Mesenchymal stem cell (in vitro differentiated cells and primary cell): ENCODE results near the gene PLCB3.
A peak's percentile ranks its signal among the peaks of the same experiment; 100 is the strongest.

Experiments
- DNase-seq: peaks from one replicate; pipeline ENCODE4 v3.0.0-alpha.2; 2013
- H2AFZ ChIP-seq: one replicate; pipeline ENCODE4 v1.6.1; 2013; ENCODE audit warnings: low read depth, mild to moderate bottlenecking, control low read depth, inconsistent platforms, low read length, moderate library complexity
- H2AK5ac ChIP-seq: 2 replicates; pipeline ENCODE4 v1.6.1; 2013; ENCODE audit warnings: low read length, moderate library complexity, mild to moderate bottlenecking, inconsistent platforms; ENCODE audit not compliant: severe bottlenecking
- H2BK120ac ChIP-seq: one replicate; pipeline ENCODE4 v1.6.1; 2013; ENCODE audit warnings: low read depth, mild to moderate bottlenecking, inconsistent platforms, low read length, moderate library complexity
- H2BK12ac ChIP-seq, 2 experiments: one replicate each; pipeline ENCODE4 v1.6.1; 2013; ENCODE audit warnings: inconsistent platforms in 2 of 2, low read length in 2 of 2, mild to moderate bottlenecking in 2 of 2, moderate library complexity in 2 of 2, control low read depth in 1 of 2
- H2BK15ac ChIP-seq: one replicate; pipeline ENCODE4 v1.6.1; 2013; ENCODE audit warnings: mild to moderate bottlenecking, low read depth, inconsistent platforms; ENCODE audit not compliant: poor library complexity, severe bottlenecking
- H2BK5ac ChIP-seq: 2 replicates; pipeline ENCODE4 v1.6.1; 2013; ENCODE audit warnings: low read depth, mild to moderate bottlenecking, low read length, control low read depth, inconsistent platforms; ENCODE audit not compliant: poor library complexity, severe bottlenecking
- H3K14ac ChIP-seq, 2 experiments: one replicate each; pipeline ENCODE4 v1.6.1; 2013; ENCODE audit warnings: inconsistent platforms in 2 of 2, low read length in 2 of 2, control low read depth in 1 of 2, mild to moderate bottlenecking in 1 of 2, moderate library complexity in 1 of 2
- H3K18ac ChIP-seq, 2 experiments: one replicate each; pipeline ENCODE4 v1.6.1; 2013; ENCODE audit warnings: inconsistent platforms in 2 of 2, low read length in 2 of 2, control low read depth in 1 of 2, low read depth in 1 of 2, mild to moderate bottlenecking in 1 of 2
- H3K23ac ChIP-seq, 2 experiments: one replicate each; pipeline ENCODE4 v1.6.1; 2013; ENCODE audit warnings: inconsistent platforms in 2 of 2, low read length in 2 of 2, mild to moderate bottlenecking in 2 of 2, moderate library complexity in 2 of 2, control low read depth in 1 of 2
- H3K27ac ChIP-seq: 2 replicates; pipeline ENCODE4 v1.5.1; 2013; ENCODE audit warnings: mild to moderate bottlenecking, moderate library complexity, low read length, control low read depth, inconsistent platforms; ENCODE audit not compliant: poor library complexity, severe bottlenecking
- H3K27me3 ChIP-seq, 2 experiments: 2 replicates each; pipeline versions ENCODE4 v1.6.1 to v1.7.0; 2013; ENCODE audit warnings: low read length in 2 of 2, mild to moderate bottlenecking in 2 of 2, moderate library complexity in 2 of 2, control low read depth in 1 of 2, inconsistent platforms in 1 of 2; ENCODE audit not compliant: control insufficient read depth in 1 of 2, insufficient read depth in 1 of 2
- H3K36me3 ChIP-seq, 2 experiments: 2 replicates each; pipeline versions ENCODE4 v1.6.1 to v1.7.0; 2013; ENCODE audit warnings: low read length in 2 of 2, control low read depth in 1 of 2, inconsistent platforms in 1 of 2, low read depth in 1 of 2, mild to moderate bottlenecking in 1 of 2; ENCODE audit not compliant: insufficient read depth in 2 of 2, control insufficient read depth in 1 of 2
- H3K4ac ChIP-seq, 2 experiments: one replicate each; pipeline ENCODE4 v1.6.1; 2013; ENCODE audit warnings: inconsistent platforms in 2 of 2, low read length in 2 of 2, mild to moderate bottlenecking in 2 of 2, moderate library complexity in 2 of 2, control low read depth in 1 of 2, low read depth in 1 of 2
- H3K4me1 ChIP-seq: 2 replicates; pipeline ENCODE4 v1.6.1; 2013; ENCODE audit warnings: low read depth, low read length, control low read depth; ENCODE audit not compliant: control insufficient read depth, insufficient read depth
- H3K4me2 ChIP-seq: 2 replicates; pipeline ENCODE4 v1.6.1; 2013; ENCODE audit warnings: low read length, mild to moderate bottlenecking, inconsistent platforms; ENCODE audit not compliant: poor library complexity, severe bottlenecking
- H3K4me3 ChIP-seq, 2 experiments: 2 replicates each; pipeline versions ENCODE4 v1.5.1 to v1.7.0; 2013; ENCODE audit warnings: low read length in 2 of 2, mild to moderate bottlenecking in 2 of 2, control low read depth in 1 of 2, low read depth in 1 of 2; ENCODE audit not compliant: insufficient read depth in 1 of 2
- H3K79me1 ChIP-seq: replicated peaks from 2 replicates; pipeline ENCODE4 v1.6.1; 2013; ENCODE audit warnings: mild to moderate bottlenecking, control low read depth, low read length, inconsistent platforms; ENCODE audit not compliant: poor library complexity, severe bottlenecking
- H3K9ac ChIP-seq: 2 replicates; pipeline ENCODE4 v1.7.0; 2013; ENCODE audit warnings: mild to moderate bottlenecking, low read length, moderate library complexity
- H3K9me3 ChIP-seq: 2 replicates; pipeline ENCODE4 v1.7.0; 2013; ENCODE audit warnings: mild to moderate bottlenecking, low read length; ENCODE audit not compliant: control insufficient read depth
- H4K8ac ChIP-seq: one replicate; pipeline ENCODE4 v1.6.1; 2013; ENCODE audit warnings: inconsistent platforms, mild to moderate bottlenecking, low read length, moderate library complexity
- H4K91ac ChIP-seq: one replicate; pipeline ENCODE4 v1.6.1; 2013; ENCODE audit warnings: mild to moderate bottlenecking, low read length, inconsistent platforms
- WGBS: methylation state at CpG from one replicate; pipeline ENCODE4 v1.1.7; 2013; ENCODE audit warnings: mixed read lengths; 5-methylcytosine and 5-hydroxymethylcytosine counted together

Gene PLCB3

GRCh38 chr11:64227405-64227956 lies 23.8 kb upstream of the PLCB3 start:
- Histone ChIP-seq H3K4ac (peak overlapping the region in 1 of 2 experiments; percentile 94), H3K9me3 (no peaks in the 10 kb centered on the region), H3K4me2 (peak overlapping the region; percentile 82), H2AK5ac (peak overlapping the region; percentile 47), H3K36me3 (peaks cover 14 to 34% of the 10 kb centered on the region in 2 experiments), H3K9ac (peak overlapping the region; percentile 95), H3K23ac (peak overlapping the region in 1 of 2 experiments; percentile 70), H3K4me1 (peaks cover 62% of the 10 kb centered on the region), H2BK15ac (no peak overlapping the region), H4K8ac (no peak overlapping the region), H3K18ac (no peak overlapping the region), H3K14ac (no peak overlapping the region), H2AFZ (no peak overlapping the region), H3K79me1 (peaks cover 32% of the 10 kb centered on the region), H2BK120ac (no peak overlapping the region), H2BK12ac (no peak overlapping the region), H3K4me3 (peak overlapping the region in 1 of 2 experiments; percentile 95), H3K27ac (peak overlapping the region; percentile 1), H2BK5ac (no peak overlapping the region), H3K27me3 (no peaks in the 10 kb centered on the region), H4K91ac (peak overlapping the region; percentile 47)
- WGBS: 86% methylated on average over 3 of the region's 3 CpGs
- DNase-seq: no peak

- peaks cover 61% of the 10 kb centered on the region for H3K4me1 ChIP-seq
- H3K14ac ChIP-seq: no peak overlapping the region
- no peaks in the 10 kb centered on the region for H3K9me3 ChIP-seq
- H4K91ac ChIP-seq: no peak overlapping the region
- peak overlapping the region; percentile 87 for H3K9ac ChIP-seq
- no peak overlapping the region for H3K23ac ChIP-seq
- peak overlapping the region in 1 of 2 experiments; percentile 66 for H2BK12ac ChIP-seq
- no peak overlapping the region for H2BK15ac ChIP-seq
- WGBS: 95% methylated on average over 12 of the region's 12 CpGs
- H3K4ac ChIP-seq: no peak overlapping the region
- peaks cover 29% of the 10 kb centered on the region for H3K79me1 ChIP-seq
- H3K36me3 ChIP-seq: peaks cover 1 to 22% of the 10 kb centered on the region in 2 experiments
- no peak overlapping the region for H2BK5ac ChIP-seq
- H2AK5ac ChIP-seq: peak overlapping the region; percentile 26
- no peak overlapping the region for H3K27ac ChIP-seq
- H4K8ac ChIP-seq: no peak overlapping the region
- H3K27me3 ChIP-seq: no peaks in the 10 kb centered on the region
- no peak overlapping the region for H3K4me2 ChIP-seq
- H2BK120ac ChIP-seq: no peak overlapping the region
- no peak overlapping the region for H2AFZ ChIP-seq
- peak overlapping the region in 1 of 2 experiments; percentile 41 for H3K18ac ChIP-seq
- no peak overlapping the region for H3K4me3 ChIP-seq
- DNase-seq: no peak
Measured at GRCh38 chr11:64229090-64229743, 22.1 kb upstream of the PLCB3 start.

DNA sequence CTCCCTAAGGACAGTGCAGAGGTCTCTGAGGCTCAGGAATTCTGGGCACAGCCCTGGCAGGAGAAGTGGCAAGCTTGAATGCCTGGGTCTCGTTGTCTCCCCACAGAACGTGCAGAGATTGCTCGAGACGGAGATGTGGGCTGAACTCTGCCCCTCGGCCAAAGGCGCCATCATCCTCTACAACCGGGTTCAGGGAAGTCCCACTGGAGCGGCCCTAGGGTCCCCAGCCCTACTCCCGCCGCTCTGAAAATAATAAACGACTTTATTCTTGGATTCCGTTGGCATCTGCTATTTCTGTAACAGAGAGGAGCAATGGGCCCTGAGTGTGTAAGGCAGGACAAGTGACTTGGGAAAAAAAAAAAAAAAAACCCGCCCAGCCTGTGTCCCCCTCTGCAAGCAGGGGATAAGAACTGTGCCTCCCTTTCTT lies 21.6 kb upstream of the PLCB3 start:
- DNase-seq: no peak
- Histone ChIP-seq H3K27ac (peak overlapping the region; percentile 56), H2BK15ac (no peak overlapping the region), H3K9ac (peak overlapping the region; percentile 87), H3K27me3 (no peaks in the 10 kb centered on the region), H2BK120ac (no peak overlapping the region), H2BK12ac (peak overlapping the region in 1 of 2 experiments; percentile 89), H3K36me3 (peaks cover 0 to 17% of the 10 kb centered on the region in 2 experiments), H3K79me1 (peaks cover 24% of the 10 kb centered on the region), H2AFZ (peak overlapping the region; percentile 81), H4K8ac (peak overlapping the region; percentile 50), H3K14ac (no peak overlapping the region), H3K4me3 (peak overlapping the region; percentile 50 to 89), H3K4ac (peak overlapping the region in 1 of 2 experiments; percentile 73), H3K23ac (no peak overlapping the region), H3K18ac (peak overlapping the region in 1 of 2 experiments; percentile 64), H4K91ac (no peak overlapping the region), H2AK5ac (peak overlapping the region; percentile 26), H3K4me2 (peak overlapping the region; percentile 91), H3K4me1 (peaks cover 55% of the 10 kb centered on the region), H3K9me3 (no peaks in the 10 kb centered on the region), H2BK5ac (no peak overlapping the region)
- 65% methylated on average over 13 of the region's 13 CpGs for WGBS
